Ishikawa (cell line): ENCODE results near the gene YBEY.

ENCODE experiments used
- CEBPB ChIP-seq: IDR thresholded peaks from 2 replicates; pipeline ENCODE4 v1.6.1; 2012
- CREB1 ChIP-seq: IDR thresholded peaks from 2 replicates; pipeline ENCODE4 v1.6.1; 2012; ENCODE audit warnings: low read depth
- EGR1 ChIP-seq: IDR thresholded peaks from 2 replicates; pipeline ENCODE4 v1.6.1; 2012
- EP300 ChIP-seq: IDR thresholded peaks from 2 replicates; pipeline ENCODE4 v1.6.1; 2012; ENCODE audit warnings: borderline replicate concordance
- FOXM1 ChIP-seq: IDR thresholded peaks from 2 replicates; pipeline ENCODE4 v1.6.1; 2012; ENCODE audit warnings: low read depth, borderline replicate concordance
- NFIC ChIP-seq: IDR thresholded peaks from 2 replicates; pipeline ENCODE4 v1.6.1; 2012
- RAD21 ChIP-seq: IDR thresholded peaks from 2 replicates; pipeline ENCODE4 v1.6.1; 2012; ENCODE audit warnings: low read depth
- TAF1 ChIP-seq: IDR thresholded peaks from 2 replicates; pipeline ENCODE4 v1.6.1; 2012; ENCODE audit warnings: low read depth, mild to moderate bottlenecking
- TCF12 ChIP-seq: IDR thresholded peaks from 2 replicates; pipeline ENCODE4 v1.6.1; 2012; ENCODE audit warnings: low read depth
- TEAD4 ChIP-seq: IDR thresholded peaks from 2 replicates; pipeline ENCODE4 v1.6.1; 2012
- YY1 ChIP-seq: IDR thresholded peaks from 2 replicates; pipeline ENCODE4 v1.6.1; 2012; ENCODE audit warnings: low read depth
- ZBTB7A ChIP-seq: IDR thresholded peaks from 2 replicates; pipeline ENCODE4 v1.6.1; 2012; ENCODE audit warnings: low read depth
- TF ChIP-seq, protein P1 (sequence below): IDR thresholded peaks from 2 replicates; pipeline ENCODE4 v1.6.1; 2012
- TF ChIP-seq, protein P2 (sequence below): IDR thresholded peaks from 2 replicates; pipeline ENCODE4 v1.6.1; 2012; ENCODE audit warnings: low read depth, mild to moderate bottlenecking
- TF ChIP-seq, protein P3 (sequence below): IDR thresholded peaks from 2 replicates; pipeline ENCODE4 v1.6.1; 2012

Gene YBEY

DNA sequence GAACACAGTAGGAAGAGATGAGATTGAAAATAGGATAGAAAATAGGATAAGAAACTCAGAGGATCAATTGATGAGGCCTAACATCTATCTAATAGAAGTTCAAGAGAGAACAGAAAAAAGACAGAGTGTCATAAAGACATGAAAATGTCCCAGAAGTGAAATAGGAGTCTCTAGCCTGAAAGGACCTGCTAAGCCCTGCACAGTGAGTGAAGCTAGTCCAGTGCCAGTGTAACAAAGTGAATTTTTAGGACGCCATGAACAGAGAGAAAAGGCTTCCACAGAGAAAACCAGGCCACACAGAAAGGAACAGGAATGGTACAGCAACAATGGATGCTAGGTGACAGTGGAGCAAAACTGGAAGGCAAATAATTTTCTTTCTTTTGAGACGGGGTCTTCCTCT, 37.3 kb upstream of the YBEY start:
- TF ChIP-seq, protein P1, sequence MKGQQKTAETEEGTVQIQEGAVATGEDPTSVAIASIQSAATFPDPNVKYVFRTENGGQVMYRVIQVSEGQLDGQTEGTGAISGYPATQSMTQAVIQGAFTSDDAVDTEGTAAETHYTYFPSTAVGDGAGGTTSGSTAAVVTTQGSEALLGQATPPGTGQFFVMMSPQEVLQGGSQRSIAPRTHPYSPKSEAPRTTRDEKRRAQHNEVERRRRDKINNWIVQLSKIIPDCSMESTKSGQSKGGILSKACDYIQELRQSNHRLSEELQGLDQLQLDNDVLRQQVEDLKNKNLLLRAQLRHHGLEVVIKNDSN, result no peak
- no peak for TF ChIP-seq NFIC
- TF ChIP-seq, protein P2, sequence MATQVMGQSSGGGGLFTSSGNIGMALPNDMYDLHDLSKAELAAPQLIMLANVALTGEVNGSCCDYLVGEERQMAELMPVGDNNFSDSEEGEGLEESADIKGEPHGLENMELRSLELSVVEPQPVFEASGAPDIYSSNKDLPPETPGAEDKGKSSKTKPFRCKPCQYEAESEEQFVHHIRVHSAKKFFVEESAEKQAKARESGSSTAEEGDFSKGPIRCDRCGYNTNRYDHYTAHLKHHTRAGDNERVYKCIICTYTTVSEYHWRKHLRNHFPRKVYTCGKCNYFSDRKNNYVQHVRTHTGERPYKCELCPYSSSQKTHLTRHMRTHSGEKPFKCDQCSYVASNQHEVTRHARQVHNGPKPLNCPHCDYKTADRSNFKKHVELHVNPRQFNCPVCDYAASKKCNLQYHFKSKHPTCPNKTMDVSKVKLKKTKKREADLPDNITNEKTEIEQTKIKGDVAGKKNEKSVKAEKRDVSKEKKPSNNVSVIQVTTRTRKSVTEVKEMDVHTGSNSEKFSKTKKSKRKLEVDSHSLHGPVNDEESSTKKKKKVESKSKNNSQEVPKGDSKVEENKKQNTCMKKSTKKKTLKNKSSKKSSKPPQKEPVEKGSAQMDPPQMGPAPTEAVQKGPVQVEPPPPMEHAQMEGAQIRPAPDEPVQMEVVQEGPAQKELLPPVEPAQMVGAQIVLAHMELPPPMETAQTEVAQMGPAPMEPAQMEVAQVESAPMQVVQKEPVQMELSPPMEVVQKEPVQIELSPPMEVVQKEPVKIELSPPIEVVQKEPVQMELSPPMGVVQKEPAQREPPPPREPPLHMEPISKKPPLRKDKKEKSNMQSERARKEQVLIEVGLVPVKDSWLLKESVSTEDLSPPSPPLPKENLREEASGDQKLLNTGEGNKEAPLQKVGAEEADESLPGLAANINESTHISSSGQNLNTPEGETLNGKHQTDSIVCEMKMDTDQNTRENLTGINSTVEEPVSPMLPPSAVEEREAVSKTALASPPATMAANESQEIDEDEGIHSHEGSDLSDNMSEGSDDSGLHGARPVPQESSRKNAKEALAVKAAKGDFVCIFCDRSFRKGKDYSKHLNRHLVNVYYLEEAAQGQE, result no peak
- TF ChIP-seq, protein P3, sequence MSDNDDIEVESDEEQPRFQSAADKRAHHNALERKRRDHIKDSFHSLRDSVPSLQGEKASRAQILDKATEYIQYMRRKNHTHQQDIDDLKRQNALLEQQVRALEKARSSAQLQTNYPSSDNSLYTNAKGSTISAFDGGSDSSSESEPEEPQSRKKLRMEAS, result no peak

DNA sequence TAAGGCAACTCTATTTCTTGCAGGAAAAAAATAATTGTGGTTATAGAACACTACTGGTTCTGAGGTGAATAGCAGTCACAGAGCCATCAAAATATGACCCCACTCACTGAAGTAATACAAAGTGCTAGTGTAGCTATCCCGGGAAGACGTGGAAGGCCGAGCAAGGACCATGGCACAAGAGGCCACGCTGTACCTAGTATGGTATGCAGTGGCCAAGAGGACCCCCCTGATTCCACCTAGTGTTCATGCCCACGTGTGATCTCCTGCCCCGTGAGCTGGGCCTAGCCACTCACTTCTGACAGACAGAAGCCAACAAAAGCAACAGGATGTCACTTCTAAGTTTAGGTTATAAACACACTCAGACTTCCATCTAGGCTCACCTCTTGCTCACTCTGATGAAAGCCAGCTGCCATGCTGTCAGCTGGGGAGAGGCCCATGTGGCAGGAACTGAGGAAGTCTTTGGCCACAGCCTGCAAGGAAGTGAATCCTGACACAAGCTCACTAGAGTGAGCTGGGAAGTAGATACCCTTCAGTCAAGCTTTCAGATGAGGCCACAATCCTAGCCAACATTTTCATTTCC, 35.9 kb upstream of the YBEY start:
- TF ChIP-seq, protein P2, result no peak
- TF ChIP-seq NFIC, result no peak
- no peak for TF ChIP-seq EGR1
- no peak for TF ChIP-seq CEBPB
- no peak for TF ChIP-seq RAD21
- no peak for TF ChIP-seq YY1
- no peak for TF ChIP-seq TAF1
- no peak for TF ChIP-seq EP300
- TF ChIP-seq FOXM1, result no peak
- no peak for TF ChIP-seq ZBTB7A
- TF ChIP-seq TEAD4, result no peak
- TF ChIP-seq, protein P1, result no peak
- no peak for TF ChIP-seq TCF12
- TF ChIP-seq, protein P3, result no peak
- no peak for TF ChIP-seq CREB1

DNA sequence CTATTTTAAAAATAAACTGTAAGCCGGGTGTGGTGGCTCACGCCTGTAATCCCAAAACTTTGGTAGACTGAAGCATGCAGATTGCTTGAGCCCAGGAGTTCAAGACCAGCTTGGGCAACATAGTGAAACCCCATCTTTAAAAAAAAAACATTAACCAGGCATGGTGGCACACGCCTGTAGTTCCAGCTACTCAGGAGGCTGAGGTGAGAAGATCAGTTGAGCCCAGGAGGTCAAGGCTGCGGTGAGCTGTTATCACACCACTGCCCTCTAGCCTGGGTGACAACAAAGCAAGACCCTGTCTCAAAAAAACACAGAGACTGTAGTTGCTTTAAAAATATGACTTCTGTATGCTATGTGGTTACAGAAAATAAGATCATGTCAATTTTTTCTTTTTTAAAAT, 33.3 kb upstream of the YBEY start:
- no peak for TF ChIP-seq EP300
- TF ChIP-seq TCF12, result no peak
- no peak for TF ChIP-seq TAF1
- TF ChIP-seq EGR1, result no peak
- TF ChIP-seq RAD21, result no peak
- TF ChIP-seq, protein P2, result no peak

DNA sequence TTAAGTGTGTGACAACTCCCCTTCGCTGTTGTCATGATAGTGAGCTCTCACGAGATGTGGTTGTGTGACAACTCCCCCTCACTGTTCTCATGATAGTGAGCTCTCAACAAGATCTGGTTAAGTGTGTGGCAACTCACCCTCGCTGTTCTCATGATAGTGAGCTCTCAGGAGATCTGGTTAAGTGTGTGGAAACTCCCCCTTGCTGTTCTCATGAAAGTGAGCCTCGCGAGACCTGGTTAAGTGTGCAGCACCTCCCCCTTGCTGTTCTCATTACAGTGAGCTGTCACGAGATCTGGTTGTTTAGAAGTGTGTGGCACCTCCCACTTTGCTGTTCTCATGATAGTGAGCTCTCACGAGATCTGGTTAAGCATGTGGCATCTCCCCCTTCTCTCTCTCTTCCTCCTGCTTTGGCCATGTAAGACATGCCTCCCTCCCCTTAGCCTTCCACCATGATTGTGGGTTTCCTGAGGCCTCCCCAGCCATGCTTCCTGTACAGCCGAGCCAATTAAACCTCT, 32.5 kb upstream of the YBEY start:
- TF ChIP-seq, protein P3, result no peak
- TF ChIP-seq NFIC (no peak), TCF12 (no peak), CREB1 (no peak), TAF1 (no peak), EGR1 (no peak), ZBTB7A (no peak), EP300 (no peak), CEBPB (no peak), YY1 (no peak), TEAD4 (no peak), FOXM1 (no peak), RAD21 (no peak)
- TF ChIP-seq, protein P1, result no peak
- TF ChIP-seq, protein P2, result no peak
